GM21367 (cell line): ENCODE results near the gene TRIM67.
"Not testable (repeated sequence)": the region's sequence is repeated elsewhere in the genome, so short reads cannot be mapped to it uniquely, and the experiment has no call there.

Experiments
- ATAC-seq: cut with Tn5 transposase; IDR thresholded peaks from one replicate; pipeline ENCODE4 v1.9.1; 2021; ENCODE audit not compliant: unreplicated experiment

Gene TRIM67

DNA sequence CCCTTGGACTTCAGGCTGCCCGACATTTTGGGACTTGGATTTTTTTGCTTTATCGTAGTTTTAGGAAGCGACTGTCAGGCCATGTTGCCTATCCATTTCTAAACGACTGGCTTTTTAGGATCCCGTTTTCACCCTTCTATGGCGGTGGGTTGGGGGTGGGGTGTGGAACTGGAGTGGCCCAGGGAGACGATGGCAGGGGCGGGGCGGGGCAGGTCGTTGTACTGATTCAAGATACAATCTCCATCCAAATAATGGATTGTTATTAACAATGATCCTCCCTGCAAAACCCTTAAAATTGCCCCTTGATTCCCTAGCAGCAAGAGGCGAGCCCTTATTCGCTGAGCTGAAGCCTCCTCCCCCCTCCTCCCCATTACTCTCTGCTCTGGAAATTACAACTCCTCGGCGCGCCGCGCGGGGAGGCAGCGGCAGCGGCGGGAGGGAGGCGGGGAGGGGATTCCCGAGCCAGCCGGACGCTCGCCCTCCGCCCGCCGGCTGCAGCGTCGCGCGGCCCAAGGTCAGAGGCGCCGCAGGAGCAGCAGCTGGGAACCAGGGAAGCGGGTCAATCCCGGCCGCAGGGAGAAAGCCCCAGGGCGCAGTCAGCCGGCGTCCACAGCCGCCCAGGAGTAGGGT is at the start of gene TRIM67:
Gene TRIM67, plus strand, starts transcription at position 392 of the 630 bp plus-strand sequence. CDS start 912 bp downstream, outside the sequence.
- no peak for ATAC-seq

DNA sequence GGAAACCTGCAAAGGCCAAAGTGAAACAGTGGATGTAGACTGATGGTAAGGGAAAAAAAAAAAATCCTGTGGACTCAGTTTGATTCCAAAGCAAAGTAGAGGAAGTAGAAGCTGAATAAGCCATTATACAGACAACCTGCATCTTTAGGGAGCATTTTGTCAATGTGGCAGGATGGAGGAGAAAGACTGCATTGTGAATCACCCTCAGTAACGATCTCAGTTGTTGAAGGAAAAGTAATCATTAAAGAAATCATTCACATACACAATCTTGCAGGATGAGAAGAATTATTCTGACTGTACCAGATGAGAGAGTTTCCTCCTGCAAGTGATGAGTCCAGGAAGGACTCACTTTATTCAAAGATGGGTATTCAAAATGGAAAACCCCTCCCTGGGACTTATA is 45.1 kb upstream of the TRIM67 start:
- ATAC-seq: no peak

DNA sequence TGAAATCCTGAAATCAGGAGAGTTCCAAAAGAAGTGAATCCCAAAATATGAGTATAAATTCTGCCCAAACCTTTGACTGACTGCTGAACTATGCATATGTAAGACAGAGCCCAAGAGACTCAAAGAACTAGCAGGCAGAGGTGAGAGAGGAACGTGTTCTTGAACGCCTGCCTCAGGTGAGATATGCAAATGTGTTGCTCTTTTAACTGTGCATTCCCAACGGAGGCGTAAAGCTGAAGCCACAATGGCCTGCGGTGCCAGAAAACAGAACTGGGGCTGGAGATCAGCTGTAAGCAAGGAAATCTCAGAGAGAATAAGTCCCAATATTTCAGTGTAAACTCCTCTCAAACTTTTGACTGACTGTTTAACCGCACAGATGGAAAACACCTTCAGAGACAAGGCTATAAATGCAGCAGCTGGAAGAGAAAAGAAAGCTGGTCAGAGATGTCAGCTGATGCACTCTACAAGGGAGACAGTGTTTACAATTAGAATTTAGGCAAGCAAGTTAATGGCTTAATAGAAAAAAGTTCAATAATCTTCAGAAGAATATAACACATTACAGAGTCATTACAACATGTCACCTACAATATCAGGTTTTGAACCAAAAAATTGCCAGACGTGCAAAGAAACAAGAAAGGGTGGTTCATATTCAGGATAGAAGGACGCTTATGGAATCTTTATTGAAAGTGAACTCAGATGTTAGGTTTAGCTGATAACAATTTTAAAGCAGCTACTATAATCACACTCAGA is 43.0 kb upstream of the TRIM67 start:
- no peak for ATAC-seq

DNA sequence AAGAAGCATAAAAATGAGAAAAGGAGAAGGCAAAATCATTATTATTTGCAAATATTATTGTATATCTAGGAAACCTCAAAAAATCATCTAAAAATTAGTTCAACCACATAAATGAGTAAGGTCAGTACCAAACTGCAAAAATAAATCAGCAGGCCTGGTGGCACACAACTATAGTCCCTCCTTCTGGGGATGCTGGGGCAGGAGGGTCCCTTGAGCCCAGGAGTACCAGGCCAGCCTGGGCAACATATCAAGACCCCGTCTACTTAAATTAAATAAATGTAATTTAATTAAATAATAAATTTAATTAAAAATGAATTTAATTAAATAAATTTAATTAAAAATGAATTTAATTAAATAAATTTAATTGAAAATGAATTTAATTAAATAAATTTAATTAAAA is 40.3 kb upstream of the TRIM67 start:
- ATAC-seq: no peak

DNA sequence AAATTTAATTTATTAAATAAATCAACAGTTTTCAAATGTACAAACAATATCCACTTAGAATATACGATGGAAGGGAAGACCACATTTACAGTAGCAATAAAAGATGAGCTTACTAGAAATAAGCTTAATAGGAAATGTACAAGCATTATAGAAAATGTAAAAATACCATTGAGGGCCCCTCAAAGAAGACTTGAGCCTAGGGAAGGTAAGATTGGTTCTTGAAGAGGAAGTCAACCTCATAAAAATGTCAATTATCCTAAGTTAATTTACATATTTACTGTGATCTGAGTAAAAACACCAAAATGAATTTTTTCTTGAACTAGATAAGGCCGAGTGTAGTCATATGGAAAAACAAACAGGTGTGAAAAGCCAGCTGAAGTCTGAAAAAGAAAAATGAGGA is 39.7 kb upstream of the TRIM67 start:
- no peak for ATAC-seq

DNA sequence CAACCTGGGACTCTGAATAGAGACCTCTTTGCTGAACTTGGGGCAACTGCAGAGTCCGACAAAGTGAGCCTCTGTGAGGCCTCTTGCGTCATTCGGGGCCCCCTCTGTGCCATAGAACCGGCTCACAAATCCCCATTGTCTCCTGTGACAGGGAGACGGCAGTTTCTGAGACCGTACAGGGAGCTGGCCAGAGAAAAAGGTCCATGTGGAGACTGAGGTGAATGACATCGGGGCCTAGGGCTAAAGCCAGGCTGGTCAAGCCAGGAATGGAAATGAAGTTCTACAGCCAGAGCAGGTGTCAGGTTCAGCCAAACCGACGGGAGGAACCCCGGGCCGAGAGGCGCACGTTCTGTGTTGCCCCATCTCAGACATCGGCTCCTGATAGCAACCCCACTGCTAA is 37.1 kb upstream of the TRIM67 start:
- ATAC-seq: no peak

DNA sequence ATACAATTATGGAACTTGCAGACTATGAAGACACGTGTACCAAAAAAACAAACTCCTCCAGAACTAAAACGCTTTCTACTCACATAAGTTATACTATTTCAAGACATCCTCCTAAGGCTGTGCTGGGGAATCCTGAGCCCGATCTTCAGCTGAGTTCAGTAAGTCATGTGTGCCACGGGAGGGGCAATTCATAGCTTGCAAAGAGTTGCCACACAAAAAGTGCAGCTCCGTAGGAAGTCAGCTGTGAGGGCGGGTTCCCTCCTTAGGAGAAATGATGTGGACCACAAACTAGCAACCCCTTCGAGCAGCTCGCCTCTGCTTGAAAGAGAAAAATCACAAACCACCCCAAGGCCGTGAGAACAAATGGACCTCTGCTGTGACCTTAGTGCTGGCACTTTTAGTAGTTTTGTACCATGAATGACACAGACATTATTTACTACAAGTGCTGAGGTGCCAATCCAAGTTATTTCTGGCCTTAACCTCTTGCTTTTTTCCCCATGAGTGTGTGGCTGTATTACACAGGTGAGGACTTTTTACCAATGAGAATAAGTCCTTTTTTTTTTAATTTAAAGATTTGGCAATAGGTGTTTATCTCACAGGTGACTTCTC is 35.8 kb upstream of the TRIM67 start:
- no peak for ATAC-seq

DNA sequence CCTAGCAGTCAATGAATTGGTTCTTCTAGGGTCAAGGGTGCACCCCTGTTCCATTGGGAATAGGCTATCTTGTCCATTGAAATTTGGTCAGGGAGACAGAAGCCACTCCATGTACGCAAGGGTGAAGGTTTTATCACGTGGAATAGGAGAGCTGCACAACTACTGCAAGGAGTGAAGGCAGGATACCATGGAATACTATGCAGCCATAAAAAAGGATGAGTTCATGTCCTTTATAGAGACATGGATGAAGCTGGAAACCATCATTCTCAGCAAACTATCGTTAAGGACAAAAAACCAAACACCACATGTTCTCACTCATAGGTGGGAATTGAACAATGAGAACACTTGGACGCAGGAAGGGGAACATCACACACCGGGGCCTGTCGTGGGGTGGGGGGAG is 34.8 kb upstream of the TRIM67 start:
- ATAC-seq: not testable (repeated sequence)

DNA sequence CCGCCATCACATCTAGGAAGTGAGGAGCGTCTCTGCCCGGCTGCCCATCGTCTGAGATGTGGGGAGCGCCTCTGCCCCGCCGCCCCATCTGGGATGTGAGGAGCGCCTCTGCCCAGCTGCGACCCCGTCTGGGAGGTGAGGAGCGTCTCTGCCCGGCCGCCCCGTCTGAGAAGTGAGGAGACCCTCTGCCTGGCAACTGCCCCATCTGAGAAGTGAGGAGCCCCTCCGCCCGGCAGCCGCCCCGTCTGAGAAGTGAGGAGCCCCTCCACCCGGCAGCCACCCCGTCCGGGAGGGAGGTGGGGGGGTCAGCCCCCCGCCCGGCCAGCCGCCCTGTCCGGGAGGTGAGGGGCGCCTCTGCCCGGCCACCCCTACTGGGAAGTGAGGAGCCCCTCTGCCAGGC is 33.4 kb upstream of the TRIM67 start:
- ATAC-seq: not testable (repeated sequence)

DNA sequence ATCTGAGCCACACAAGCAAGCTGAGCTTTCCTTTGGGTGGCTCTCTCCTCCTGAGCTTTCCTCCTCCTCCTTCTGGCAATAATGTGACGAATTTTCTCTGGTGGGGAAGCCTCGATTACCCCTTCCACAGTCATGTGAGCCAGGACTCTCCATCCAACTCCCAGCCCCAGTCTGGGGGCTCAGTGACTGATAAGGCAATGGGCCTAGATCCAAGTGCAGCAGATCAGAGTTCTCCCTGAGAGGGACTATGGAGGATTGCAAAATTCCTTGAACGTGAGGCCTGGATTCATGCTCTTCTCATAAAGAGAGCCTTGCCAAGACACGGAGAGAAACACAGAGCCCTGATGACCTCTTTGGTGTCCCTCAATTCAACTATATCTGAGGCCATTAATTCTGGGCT is 31.3 kb upstream of the TRIM67 start:
- ATAC-seq: no peak

DNA sequence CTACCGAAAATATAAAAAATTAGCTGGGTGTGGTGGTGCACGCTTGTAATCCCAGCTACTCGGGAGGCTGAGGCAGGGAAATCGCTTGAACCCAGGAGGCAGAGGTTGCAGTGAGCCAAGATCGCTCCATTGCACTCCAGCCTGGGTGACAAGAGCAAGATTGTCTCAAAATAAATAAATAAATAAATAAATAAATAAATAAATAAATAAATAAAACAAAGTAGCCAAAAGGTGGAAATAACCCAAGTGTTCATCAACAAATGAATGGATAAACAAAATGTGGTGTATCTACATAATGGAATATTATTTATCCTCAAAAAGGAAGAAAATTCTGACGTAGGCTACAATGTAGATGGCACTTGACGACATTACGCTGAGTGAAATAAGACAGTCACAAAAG is 29.3 kb upstream of the TRIM67 start:
- not testable (repeated sequence) for ATAC-seq

DNA sequence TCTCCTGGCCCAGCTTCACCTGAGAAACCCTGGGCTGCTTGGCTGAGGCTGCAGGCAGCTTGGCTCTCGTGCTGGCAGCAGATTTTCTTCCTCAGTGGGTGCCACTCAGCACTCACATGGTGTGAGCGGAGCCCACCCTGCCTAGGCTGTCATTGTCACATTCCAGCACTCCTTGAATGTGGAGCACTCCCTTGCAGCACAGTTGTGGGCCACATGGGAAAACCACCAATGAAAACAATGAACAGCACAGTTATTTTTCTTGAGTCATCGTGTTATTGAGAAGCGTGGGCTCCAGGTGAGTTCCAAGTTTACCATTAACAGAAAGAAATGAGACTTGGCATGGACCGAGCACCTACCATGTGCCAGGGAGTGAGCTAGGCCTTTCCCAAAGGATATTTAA is 27.2 kb upstream of the TRIM67 start:
- no peak for ATAC-seq

DNA sequence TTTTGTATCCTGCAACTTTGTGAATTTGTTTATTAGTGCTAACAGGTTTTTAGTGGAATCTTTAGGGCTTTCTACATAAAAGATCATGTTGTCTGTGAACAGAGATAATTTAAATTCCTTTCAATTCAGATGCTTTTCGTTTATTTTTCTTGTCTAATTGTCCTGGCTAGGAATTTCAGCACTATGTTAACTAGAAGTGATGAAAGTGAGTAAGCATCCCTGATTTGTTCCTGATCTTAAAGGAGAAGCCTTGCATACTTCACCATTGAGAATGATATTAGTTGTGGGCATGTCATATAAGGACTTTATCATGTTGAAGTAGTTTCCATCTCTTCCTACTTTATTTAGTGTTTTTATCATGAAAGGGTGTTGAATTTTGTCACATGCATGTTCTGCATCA is 23.6 kb upstream of the TRIM67 start:
- no peak for ATAC-seq

DNA sequence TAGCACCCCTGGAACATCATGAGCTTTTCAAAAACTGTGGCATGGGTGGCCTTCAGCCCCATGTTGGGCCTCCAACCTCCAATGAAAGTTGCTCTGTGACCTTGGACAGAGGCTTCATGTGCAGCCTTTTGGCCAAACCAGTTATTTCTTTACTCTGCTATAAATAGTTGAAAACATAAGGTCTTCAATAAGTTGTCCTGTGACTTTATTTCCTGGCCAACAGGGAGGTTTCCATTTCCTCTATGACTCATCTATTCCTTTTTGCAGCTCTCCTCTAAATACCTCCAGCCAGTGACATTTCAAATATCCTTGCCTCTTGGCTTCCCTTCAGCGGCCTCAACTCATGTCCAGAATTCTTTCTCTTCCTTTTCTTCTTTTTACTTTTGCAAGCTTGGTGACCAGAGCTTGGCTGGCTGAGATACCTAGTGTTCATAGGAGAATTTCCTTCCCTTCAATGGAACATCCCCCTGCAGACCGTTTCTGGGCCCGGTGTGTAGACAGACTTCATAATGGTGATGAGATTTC is 22.7 kb upstream of the TRIM67 start:
- ATAC-seq: no peak

DNA sequence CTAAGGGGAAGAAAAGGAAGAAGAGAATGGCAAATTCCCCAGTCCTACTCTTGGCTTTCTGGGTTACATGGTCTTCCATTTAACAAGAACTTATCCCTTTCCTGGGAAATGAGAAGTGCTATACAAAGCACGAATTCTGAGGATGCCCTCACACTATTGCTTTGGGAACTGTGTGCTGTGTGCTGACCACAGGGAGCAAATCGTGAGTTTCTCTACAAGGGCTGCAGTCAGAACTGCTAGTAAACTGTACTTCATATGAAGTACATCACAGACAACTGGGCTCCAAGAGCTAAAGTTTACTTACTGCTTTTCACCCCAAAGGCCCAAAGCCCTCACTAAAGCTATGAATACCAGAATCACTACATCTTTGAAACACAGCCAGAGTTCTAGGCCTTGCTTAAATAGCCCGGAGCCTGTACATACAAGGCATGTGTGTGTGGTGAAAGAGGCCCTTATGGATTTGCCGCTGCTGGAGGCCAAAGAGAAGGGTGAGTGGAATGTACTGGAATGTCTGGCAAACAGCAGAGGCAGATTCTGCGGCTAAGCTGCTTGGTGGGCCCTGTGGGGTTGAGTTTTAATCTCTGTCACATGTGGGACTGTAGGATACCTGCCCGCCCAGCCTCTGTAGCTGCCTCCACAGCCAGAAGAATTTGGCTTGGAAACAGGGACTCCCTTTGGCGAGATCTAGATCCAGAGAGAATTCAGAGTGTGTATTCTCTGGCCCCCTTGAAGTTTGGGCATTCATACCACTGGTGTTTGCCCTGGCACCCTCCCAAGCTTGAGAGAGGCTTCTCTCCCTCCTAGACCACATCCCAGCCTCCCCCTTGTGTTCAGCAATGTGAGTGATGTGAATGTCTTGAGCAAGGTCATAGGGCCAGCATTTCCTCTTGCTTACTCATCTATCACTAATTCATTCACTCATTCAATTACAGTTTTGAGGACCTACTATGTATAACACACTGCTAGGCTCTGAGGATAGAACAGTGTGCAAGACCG is 21.9 kb upstream of the TRIM67 start:
- ATAC-seq: no peak

DNA sequence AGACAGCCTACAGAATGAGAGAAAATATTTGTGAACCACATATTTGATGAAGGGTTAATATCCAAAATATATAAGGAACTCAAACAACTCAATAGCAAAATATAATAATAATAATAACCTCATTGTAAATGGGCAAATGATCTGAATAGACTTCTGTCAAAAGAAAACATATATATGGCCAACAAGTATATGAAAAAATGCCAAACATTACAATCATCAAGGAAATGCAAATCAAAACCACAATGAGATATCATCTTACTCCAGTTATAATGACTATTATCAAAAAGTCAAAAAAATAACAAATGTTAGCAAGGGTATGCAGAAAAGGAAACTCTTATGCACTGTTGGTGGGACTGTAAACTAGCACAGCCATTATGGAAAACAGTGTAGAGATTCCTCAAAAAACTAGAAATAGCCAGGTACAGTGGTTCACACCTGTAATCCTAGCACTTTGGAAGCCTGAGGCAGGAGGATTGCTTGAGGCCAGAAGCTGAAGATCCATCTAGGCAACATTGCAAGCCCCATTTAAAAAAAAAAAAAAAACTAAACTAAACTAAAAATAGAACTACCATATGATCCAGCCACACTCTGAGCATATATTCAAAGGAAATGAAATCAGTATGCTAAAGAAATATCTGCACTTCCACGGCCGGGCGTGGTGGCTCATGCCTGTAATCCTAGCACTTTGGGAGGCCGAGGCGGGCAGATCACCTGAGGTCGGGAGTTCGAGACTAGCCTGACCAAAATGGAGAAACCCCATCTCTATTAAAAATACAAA is 17.3 kb upstream of the TRIM67 start:
- ATAC-seq: no peak

DNA sequence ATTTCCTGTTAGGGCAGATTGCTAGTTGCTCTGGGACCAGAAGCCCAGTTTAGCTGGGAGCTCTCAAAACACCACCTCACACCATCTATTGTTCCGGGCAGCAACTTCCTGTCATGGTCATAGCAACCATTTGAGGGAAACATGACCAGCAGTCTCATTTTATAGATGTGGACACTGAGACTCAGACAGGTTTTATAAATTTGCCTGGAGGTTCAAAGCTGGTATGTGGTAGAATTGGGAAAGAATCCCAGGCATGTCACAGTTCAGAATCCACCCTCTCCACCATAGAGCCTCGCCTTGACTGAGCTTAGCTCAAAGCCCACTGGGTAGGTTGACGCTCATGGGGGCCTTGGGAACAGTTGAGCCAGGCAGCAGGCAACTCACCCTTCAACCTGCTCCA is 14.0 kb upstream of the TRIM67 start:
- no peak for ATAC-seq

DNA sequence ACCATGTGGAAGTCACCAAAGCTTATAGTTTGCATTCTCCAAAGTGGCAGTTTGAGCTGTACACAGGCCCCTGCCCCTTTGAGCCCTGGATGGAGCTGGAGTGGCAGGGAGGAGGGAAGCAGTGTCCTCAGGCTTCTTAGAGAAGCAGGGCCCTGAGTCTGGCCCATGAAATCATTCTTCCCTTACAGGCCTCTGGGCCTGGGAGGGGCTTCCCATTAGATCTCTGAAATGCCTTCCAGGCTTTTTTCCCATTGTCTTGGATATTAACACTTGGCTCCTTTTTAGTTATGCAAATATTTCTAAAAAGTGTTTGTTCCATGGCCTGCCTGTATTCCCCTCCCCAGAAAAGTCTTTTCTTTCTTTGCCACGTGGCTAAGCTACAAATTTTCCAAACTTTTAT is 10.0 kb upstream of the TRIM67 start:
- no peak for ATAC-seq

DNA sequence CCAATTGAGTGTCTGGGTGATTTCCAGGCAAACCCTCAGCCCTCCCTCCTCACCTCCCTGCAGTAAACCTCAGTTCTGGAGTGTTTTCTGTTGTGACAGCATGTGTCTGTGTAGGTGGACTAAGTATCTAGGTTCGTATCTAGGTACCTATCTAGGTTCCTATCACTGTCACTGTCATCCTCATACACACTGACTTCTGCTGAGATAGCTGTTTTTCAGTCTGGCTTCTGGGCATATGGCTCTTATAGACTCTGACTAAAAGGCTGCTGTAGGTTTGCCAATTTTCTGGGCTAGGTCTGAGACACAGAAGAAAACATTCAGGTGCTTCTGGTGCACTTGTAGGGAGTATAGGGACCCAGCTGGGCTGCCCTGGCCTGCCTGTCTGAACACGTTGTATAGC is 8.1 kb upstream of the TRIM67 start:
- ATAC-seq: no peak

DNA sequence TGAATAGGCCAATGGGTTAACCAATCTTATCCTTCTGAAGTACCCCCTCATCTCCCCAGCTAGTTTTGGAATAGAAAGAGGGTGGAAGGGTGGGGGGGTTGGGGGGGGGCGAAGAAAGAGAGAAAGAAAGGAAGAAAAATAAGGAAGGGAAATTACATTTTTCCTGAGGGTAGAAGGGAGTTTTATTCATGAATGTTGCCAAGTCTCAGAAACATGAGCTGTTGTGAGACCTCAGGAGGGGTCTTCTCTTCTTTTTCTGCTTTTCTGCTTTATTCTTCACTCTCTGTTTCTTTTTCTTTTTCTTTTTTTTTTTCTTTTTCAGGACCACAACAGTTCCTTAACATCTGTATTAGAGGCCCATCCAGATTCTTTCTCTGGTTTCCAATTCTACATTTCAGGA is 6.0 kb upstream of the TRIM67 start:
- no peak for ATAC-seq
